Endothelial cell of umbilical vein (primary cell): ENCODE results near the gene MICA. TPM values are rescaled to one million over a fixed set of nuclear protein-coding genes. Genes with fewer than 3 reads are reported as not detected.

Experiments
- BruUV-seq: library from RNA; stranded (reverse); fragments of 400-500 nt; replicated peaks from 2 replicates; lab custom pipeline; 2021; lab: Mats Ljungman, UMichigan
- CTCF ChIA-PET: fragments of 300-600, 350-600 bp; sonication (Branson Sonifier 250); formaldehyde crosslinking; loops from one replicate; lab custom pipeline; 2021; ENCODE audit warnings: antibody characterized with exemption, inconsistent platforms; lab: Charles Lee
- POLR2A ChIA-PET: fragments of 300-600, 350-600 bp; sonication (Branson Sonifier 250); formaldehyde crosslinking; loops from one replicate; lab custom pipeline; 2021; ENCODE audit warnings: antibody characterized with exemption, inconsistent platforms; lab: Charles Lee
- DNase-seq: peaks from one replicate; pipeline ENCODE4 v3.0.0-alpha.2; 2011; ENCODE audit warnings: low read depth, low spot score
- FAIRE-seq: peaks from 2 replicates; lab custom pipeline; 2011; peaks lifted over from hg19 to GRCh38; lab: Jason Lieb, UNC
- H2AFZ ChIP-seq: 2 replicates; pipeline ENCODE4 v1.6.0; 2012; ENCODE audit warnings: low read depth, low read length, control low read depth, inconsistent platforms
- H3K27ac ChIP-seq: 2 replicates; pipeline ENCODE4 v1.5.1; 2011; ENCODE audit warnings: low read depth, mild to moderate bottlenecking, control low read depth, low read length, moderate library complexity; ENCODE audit not compliant: insufficient read depth
- H3K27me3 ChIP-seq, 2 experiments: 2 replicates each; pipeline versions ENCODE4 v1.6.0 to v1.6.1; 2011; ENCODE audit warnings: low read length in 2 of 2, mixed read lengths in 1 of 2; ENCODE audit not compliant: control insufficient read depth in 2 of 2, insufficient read depth in 2 of 2
- H3K36me3 ChIP-seq, 2 experiments: 2 replicates in 1 of 2; 3 replicates in 1 of 2; pipeline ENCODE4 v1.5.1; 2011; ENCODE audit warnings: low read length in 2 of 2, mild to moderate bottlenecking in 1 of 2, moderate library complexity in 1 of 2; ENCODE audit not compliant: control insufficient read depth in 2 of 2, insufficient read depth in 2 of 2; ENCODE audit errors: extremely low read depth in 1 of 2
- H3K4me1 ChIP-seq: 3 replicates; pipeline ENCODE4 v1.5.1; 2011; ENCODE audit warnings: mild to moderate bottlenecking, low read length; ENCODE audit not compliant: control insufficient read depth, insufficient read depth; ENCODE audit errors: extremely low read depth
- H3K4me2 ChIP-seq: 2 replicates; pipeline ENCODE4 v1.6.1; 2011; ENCODE audit warnings: low read length, control low read depth, mixed read lengths; ENCODE audit not compliant: insufficient read depth
- H3K4me3 ChIP-seq, 3 experiments: fragments of 200-600 bp in 1 of 3; sonication (generic), shearing (Covaris generic) in 1 of 3; replicated peaks in 1 of 3; 2 replicates each; pipeline ENCODE4 v1.5.1; 2011 to 2016; ENCODE audit warnings: control low read depth in 3 of 3, low read length in 3 of 3, mild to moderate bottlenecking in 2 of 3, inconsistent platforms in 1 of 3, low read depth in 1 of 3, moderate library complexity in 1 of 3; ENCODE audit not compliant: insufficient read depth in 1 of 3
- H3K79me2 ChIP-seq: 2 replicates; pipeline ENCODE4 v1.6.0; 2012; ENCODE audit warnings: low read length, inconsistent platforms; ENCODE audit not compliant: control insufficient read depth, insufficient read depth
- H3K9ac ChIP-seq: replicated peaks from 2 replicates; pipeline ENCODE3; 2011; ENCODE audit warnings: low read length, control low read depth; ENCODE audit not compliant: insufficient read depth; ENCODE audit errors: extremely low read depth
- H3K9me1 ChIP-seq: replicated peaks from 3 replicates; pipeline ENCODE4 v1.6.0; 2011; ENCODE audit warnings: mild to moderate bottlenecking, low read length; ENCODE audit not compliant: control insufficient read depth, insufficient read depth; ENCODE audit errors: extremely low read depth
- H3K9me3 ChIP-seq: replicated peaks from 2 replicates; pipeline ENCODE4 v1.5.1; 2012; ENCODE audit warnings: low read length, inconsistent platforms; ENCODE audit not compliant: control insufficient read depth, insufficient read depth
- H4K20me1 ChIP-seq: replicated peaks from 2 replicates; pipeline ENCODE3; 2011; ENCODE audit warnings: mild to moderate bottlenecking, low read length; ENCODE audit not compliant: control insufficient read depth, insufficient read depth; ENCODE audit errors: extremely low read depth
- CTCF ChIP-seq, 2 donors: IDR thresholded peaks; 1 replicate in 1 of 2; 2 replicates in 1 of 2; pipeline ENCODE4 v1.5.1; 2011; ENCODE audit warnings: low read length in 2 of 2, mild to moderate bottlenecking in 2 of 2, moderate library complexity in 2 of 2, control low read depth in 1 of 2, inconsistent platforms in 1 of 2, low read depth in 1 of 2; ENCODE audit not compliant: insufficient read depth in 1 of 2; ENCODE audit errors: extremely low read depth in 1 of 2
- EZH2 ChIP-seq: IDR thresholded peaks from 2 replicates; pipeline ENCODE4 v1.6.1; 2012; ENCODE audit warnings: borderline replicate concordance, low read depth, mild to moderate bottlenecking, moderate library complexity, low read length, inconsistent platforms; ENCODE audit not compliant: severe bottlenecking
- FOS ChIP-seq: IDR thresholded peaks from 2 replicates; pipeline ENCODE4 v1.6.1; 2011; ENCODE audit warnings: mild to moderate bottlenecking, low read length, moderate library complexity, borderline replicate concordance; ENCODE audit not compliant: insufficient read depth
- GATA2 ChIP-seq: IDR thresholded peaks from 2 replicates; pipeline ENCODE4 v1.7.0; 2011; ENCODE audit warnings: low read depth, mild to moderate bottlenecking, moderate library complexity, mixed read lengths, low read length; ENCODE audit not compliant: insufficient read length, insufficient read depth
- JUN ChIP-seq: IDR thresholded peaks from 2 replicates; pipeline ENCODE4 v1.6.1; 2011; ENCODE audit warnings: borderline replicate concordance, low read depth; ENCODE audit not compliant: insufficient read length, insufficient read depth
- MAX ChIP-seq: IDR thresholded peaks from 2 replicates; pipeline ENCODE4 v1.6.1; 2011; ENCODE audit not compliant: insufficient read depth, insufficient read length
- MYC ChIP-seq: IDR thresholded peaks from one replicate; pipeline ENCODE4 v1.6.1; 2011; ENCODE audit warnings: mild to moderate bottlenecking, low read depth, low read length
- POLR2A ChIP-seq: IDR thresholded peaks from 2 replicates; pipeline ENCODE4 v1.6.1; 2012; ENCODE audit warnings: low read depth, mild to moderate bottlenecking, control low read depth, low read length
- POLR2AphosphoS5 ChIP-seq: IDR thresholded peaks from 2 replicates; pipeline ENCODE4 v1.6.1; 2012; ENCODE audit warnings: low read depth, mild to moderate bottlenecking, control low read depth, low read length, moderate library complexity; ENCODE audit not compliant: insufficient read depth
- dilution Hi-C: fragments of 300-500 bp; cut with MboI; formaldehyde crosslinking; loops from one replicate; pipeline ENCODE4 v1.15.0; 2019; ENCODE audit warnings: low sequenced_read_pairs; ENCODE audit not compliant: extremely low pct_ligation_motif_present
- intact Hi-C: fragments of 100-400 bp; cut with micrococcal nuclease; formaldehyde crosslinking; loops from one replicate; pipeline ENCODE4 v1.10.0; 2022
- polyA plus RNA-seq, 4 experiments: library from polyadenylated mRNA; depleted of rRNA in 3 of 4; stranded (reverse) in 3 of 4; unstranded in 1 of 4; fragments of >200 nt; gene quantifications; 2 replicates each; pipeline versions ENCODE4 v1.2.1 to v1.2.3, GENCODE V29; 2011 to 2012; ENCODE audit warnings: missing spikeins in 1 of 4
- total RNA-seq: library from RNA; stranded (reverse); gene quantifications from 2 replicates; pipeline ENCODE4 v1.2.3, GENCODE V29; 2021

Gene MICA
- total and polyA plus RNA-seq, 2 donors (not counting 3 experiments of a cell fraction or from before 2014, with no cell fraction given): 42.5 to 99.3 TPM

- Histone ChIP-seq H4K20me1 (no peaks in the 10 kb centered on the region), H3K9me3 (no peaks in the 10 kb centered on the region), H3K4me1 (peaks cover 8% of the 10 kb centered on the region), H3K4me2 (no peak overlapping the region), H3K36me3 (peaks cover 30 to 32% of the 10 kb centered on the region in 2 experiments), H3K79me2 (peaks cover 25% of the 10 kb centered on the region), H3K9me1 (no peaks in the 10 kb centered on the region), H3K9ac (no peak overlapping the region), H3K27ac (no peak overlapping the region), H3K4me3 (no peak overlapping the region), H3K27me3 (no peaks in the 10 kb centered on the region), H2AFZ (no peak overlapping the region)
- no peak for DNase-seq
- dilution Hi-C loops (no loop called here), intact Hi-C loops (no loop called here)
- no peak for TF ChIP-seq MYC
- no peak for TF ChIP-seq POLR2AphosphoS5
- no peak for TF ChIP-seq POLR2A
- TF ChIP-seq GATA2: no peak
- TF ChIP-seq JUN: no peak
- TF ChIP-seq MAX: no peak
- no peak for TF ChIP-seq CTCF (IDR thresholded peaks at IDR 0.05; ENCODE audit: extremely low read depth in 1 of 2, insufficient read depth in 1 of 2, low read depth in 1 of 2, low read length in 2 of 2)
- TF ChIP-seq FOS: no peak
- no peak for TF ChIP-seq EZH2
- no TSS peak for BruUV-seq
- FAIRE-seq: no peak
- POLR2A ChIA-PET: no interaction called here
- CTCF ChIA-PET: no interaction called here
Measured at GRCh38 chr6:31414771-31415265, 11.4 kb downstream of the MICA start.
